ENCODE results near the gene MRPS31. TPM values are rescaled to one million over a fixed set of nuclear protein-coding genes. Genes with fewer than 3 reads are reported as not detected.
A peak's percentile ranks its signal among the peaks of the same experiment; 100 is the strongest.

MRPS31 gene
- total RNA-seq, 1 experiment from 2014 or later, result 10.9 TPM

GRCh38 chr13:40777166-40777808 is 6.3 kb upstream of the MRPS31 start:
- in situ Hi-C loops (cut with HindIII; ENCODE audit: low pct_unique_long_range_greater_than_20kb, low sequenced_read_pairs) (no loop called here), intact Hi-C loops (cut with micrococcal nuclease; ENCODE audit: unreplicated experiment) (no loop called here)
- no peaks in the 10 kb centered on the region for H3K4me1 ChIP-seq (ENCODE audit: control insufficient read depth, insufficient read depth, low read length)
- POLR2A ChIA-PET, result no interaction called here
- no peaks in the 10 kb centered on the region for H3K27me3 ChIP-seq (ENCODE audit: control insufficient read depth, insufficient read depth, low read length)
- no peaks in the 10 kb centered on the region for H3K36me3 ChIP-seq (ENCODE audit: control insufficient read depth, insufficient read depth, low read length)
- peak overlapping the region; percentile 29 to 42 for H3K4me3 ChIP-seq (ENCODE audit: low read depth in 2 of 2, low read length in 2 of 2)
- TF ChIP-seq SIN3A (IDR thresholded peaks at IDR 0.05; ENCODE audit: borderline replicate concordance, insufficient read depth, low read depth, low read length) (no peak), CTCF (IDR thresholded peaks at IDR 0.05) (peak; percentile 80)
- ATAC-seq, result peak; percentile 94
- no TSS peak for BruUV-seq (replicated peaks)
- DNase-seq (ENCODE audit: low read depth, low spot score), result peak; percentile 46
- CTCF ChIA-PET, result interaction anchor here (0.5 to 1.0 kb wide), 5 partner anchors 12 to 215 kb away, joined by 3 to 6 read pairs (median 3); partner anchors contain the start of gene SLC25A15
- no peak overlapping the region for H3K27ac ChIP-seq (ENCODE audit: low read length)
- no peaks in the 10 kb centered on the region for H3K9me3 ChIP-seq (ENCODE audit: control insufficient read depth, insufficient read depth, low read depth, low read length)

- DNase-seq (ENCODE audit: low read depth, low spot score) (no peak), ATAC-seq (no peak)
- H3K27me3 ChIP-seq (ENCODE audit: control insufficient read depth, insufficient read depth, low read length), result no peaks in the 10 kb centered on the region
- H3K9me3 ChIP-seq (ENCODE audit: control insufficient read depth, insufficient read depth, low read depth, low read length), result no peaks in the 10 kb centered on the region
- no peak overlapping the region for H3K27ac ChIP-seq (ENCODE audit: low read length)
- no peak overlapping the region for H3K4me3 ChIP-seq (ENCODE audit: low read depth in 2 of 2, low read length in 2 of 2)
- in situ Hi-C loops (cut with HindIII; ENCODE audit: low pct_unique_long_range_greater_than_20kb, low sequenced_read_pairs) (no loop called here), intact Hi-C loops (cut with micrococcal nuclease; ENCODE audit: unreplicated experiment) (no loop called here)
- no TSS peak for BruUV-seq (replicated peaks)
- POLR2A ChIA-PET, result no interaction called here
- TF ChIP-seq REST (IDR thresholded peaks at IDR 0.05; ENCODE audit: insufficient read depth in 1 of 2, low read depth in 2 of 2, low read length in 1 of 2), result no peak
- no peak for TF ChIP-seq TCF7L2 (IDR thresholded peaks at IDR 0.05; ENCODE audit: low read depth, low read length)
- no peaks in the 10 kb centered on the region for H3K36me3 ChIP-seq (ENCODE audit: control insufficient read depth, insufficient read depth, low read length)
- CTCF ChIA-PET, result interaction anchor here (0.6 to 1.0 kb wide), 2 partner anchors 17 to 93 kb away, joined by 4 to 6 read pairs; no protein-coding TSS in a partner anchor
- H3K4me1 ChIP-seq (ENCODE audit: control insufficient read depth, insufficient read depth, low read length), result no peaks in the 10 kb centered on the region
These were observed 5.7 kb upstream of the MRPS31 start for GRCh38 chr13:40776681-40777165.

GRCh38 chr13:40776232-40776631 is 5.2 kb upstream of the MRPS31 start:
- ATAC-seq (no peak), DNase-seq (ENCODE audit: low read depth, low spot score) (no peak)
- Histone ChIP-seq H3K4me3 (ENCODE audit: low read depth in 2 of 2, low read length in 2 of 2) (no peak overlapping the region), H3K9me3 (ENCODE audit: control insufficient read depth, insufficient read depth, low read depth, low read length) (no peaks in the 10 kb centered on the region), H3K4me1 (ENCODE audit: control insufficient read depth, insufficient read depth, low read length) (no peaks in the 10 kb centered on the region), H3K36me3 (ENCODE audit: control insufficient read depth, insufficient read depth, low read length) (no peaks in the 10 kb centered on the region), H3K27ac (ENCODE audit: low read length) (no peak overlapping the region), H3K27me3 (ENCODE audit: control insufficient read depth, insufficient read depth, low read length) (no peaks in the 10 kb centered on the region)
- no peak for TF ChIP-seq CTCF (IDR thresholded peaks at IDR 0.05)
- no peak for TF ChIP-seq SIN3A (IDR thresholded peaks at IDR 0.05; ENCODE audit: borderline replicate concordance, insufficient read depth, low read depth, low read length)
- no peak for TF ChIP-seq POLR2AphosphoS5 (IDR thresholded peaks at IDR 0.05; ENCODE audit: low read depth, low read length)
- no peak for TF ChIP-seq REST (IDR thresholded peaks at IDR 0.05; ENCODE audit: insufficient read depth in 1 of 2, low read depth in 2 of 2, low read length in 1 of 2)
- no peak for TF ChIP-seq TCF7L2 (IDR thresholded peaks at IDR 0.05; ENCODE audit: low read depth, low read length)
- BruUV-seq (replicated peaks), result no TSS peak
- intact Hi-C loops (cut with micrococcal nuclease; ENCODE audit: unreplicated experiment) (no loop called here), in situ Hi-C loops (cut with HindIII; ENCODE audit: low pct_unique_long_range_greater_than_20kb, low sequenced_read_pairs) (no loop called here)
- POLR2A ChIA-PET, result no interaction called here
- CTCF ChIA-PET, result no interaction called here

Measured in Panc1 (cell line).